LoVo (cell line): Measurements from ENCODE around the gene ZNF586.
"Not testable (repeated sequence)": the region's sequence is repeated elsewhere in the genome, so short reads cannot be mapped to it uniquely, and the experiment has no call there.

Experiments used
- DNase-seq: peaks from one replicate; pipeline ENCODE4 v3.0.0-alpha.2; 2016; ENCODE audit warnings: low spot score

The ZNF586 gene

GRCh38 chr19:57796580-57796979 is 27.1 kb downstream of the ZNF586 start:
- DNase-seq = not testable (repeated sequence)

GRCh38 chr19:57800696-57801095 is 31.2 kb downstream of the ZNF586 start:
- DNase-seq = no peak

GRCh38 chr19:57802269-57802668 is 32.8 kb downstream of the ZNF586 start:
- DNase-seq = no peak

- no peak for DNase-seq
Measured at GRCh38 chr19:57803265-57803593, 33.8 kb downstream of the ZNF586 start.

GRCh38 chr19:57803594-57804325 is 34.3 kb downstream of the ZNF586 start:
- peak; percentile 44 for DNase-seq

GRCh38 chr19:57807541-57807940 is 38.1 kb downstream of the ZNF586 start:
- DNase-seq = no peak

GRCh38 chr19:57810410-57811295 is 41.2 kb downstream of the ZNF586 start:
- not testable (repeated sequence) for DNase-seq

- no peak for DNase-seq
Measured at GRCh38 chr19:57812226-57812625, 42.8 kb downstream of the ZNF586 start.

- not testable (repeated sequence) for DNase-seq
Measured at GRCh38 chr19:57812975-57813820, 43.7 kb downstream of the ZNF586 start.

GRCh38 chr19:57813919-57814504 is 44.5 kb downstream of the ZNF586 start:
- DNase-seq = peak; percentile 46

- DNase-seq = peak; percentile 93
Measured at GRCh38 chr19:57814505-57815246, 45.2 kb downstream of the ZNF586 start, which contains the start of gene ZNF552. Gene ZNF552 (minus strand): TSS chr19:57814913. CDS start chr19:57814743, 170 bp downstream.

GRCh38 chr19:57815247-57816075 is 46.0 kb downstream of the ZNF586 start:
- no peak for DNase-seq

GRCh38 chr19:57816652-57817051 is 47.2 kb downstream of the ZNF586 start:
- no peak for DNase-seq

GRCh38 chr19:57817976-57818375 is 48.5 kb downstream of the ZNF586 start:
- no peak for DNase-seq

- no peak for DNase-seq
Measured at GRCh38 chr19:57818378-57818777, 48.9 kb downstream of the ZNF586 start.

- DNase-seq = peak; percentile 91
Measured at GRCh38 chr19:57819475-57820148, 50.1 kb downstream of the ZNF586 start.

GRCh38 chr19:57820599-57820998 is 51.1 kb downstream of the ZNF586 start:
- DNase-seq = no peak

GRCh38 chr19:57821095-57821494 is 51.6 kb downstream of the ZNF586 start:
- not testable (repeated sequence) for DNase-seq

- not testable (repeated sequence) for DNase-seq
Measured at GRCh38 chr19:57821501-57821900, 52.0 kb downstream of the ZNF586 start.

GRCh38 chr19:57823155-57823554 is 53.7 kb downstream of the ZNF586 start:
- not testable (repeated sequence) for DNase-seq
